DMS53 treated with DMSO at 0.1 percent for 48 hours (cell line): ENCODE data around the gene ALOX5.
"Not testable (repeated sequence)": the region's sequence is repeated elsewhere in the genome, so short reads cannot be mapped to it uniquely, and the experiment has no call there.

ENCODE experiments used
- DNase-seq: peaks from one replicate; lab custom pipeline; 2025; ENCODE audit not compliant: unreplicated experiment; lab: John Stamatoyannopoulos, UW

The ALOX5 gene

DNA sequence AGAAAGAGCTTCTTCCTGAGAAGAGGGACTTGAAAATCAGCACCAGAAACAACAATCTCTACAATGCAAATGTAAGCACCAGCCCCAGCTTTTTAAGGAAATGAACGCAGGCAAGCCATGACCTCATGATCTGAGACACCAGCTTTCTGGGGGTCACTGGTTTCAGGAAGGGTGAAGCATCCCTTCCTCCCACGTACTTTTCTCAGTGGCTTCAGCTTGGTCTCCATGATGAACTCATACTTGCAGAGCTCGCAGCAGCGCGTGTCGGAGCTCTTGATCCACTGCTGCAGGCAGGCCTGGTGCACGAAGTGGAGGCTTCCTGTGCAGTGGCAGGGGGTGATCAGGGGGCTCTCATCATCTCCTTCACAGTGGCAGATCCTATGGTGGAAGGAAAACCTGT is 87.0 kb downstream of the ALOX5 start:
- no peak for DNase-seq

DNA sequence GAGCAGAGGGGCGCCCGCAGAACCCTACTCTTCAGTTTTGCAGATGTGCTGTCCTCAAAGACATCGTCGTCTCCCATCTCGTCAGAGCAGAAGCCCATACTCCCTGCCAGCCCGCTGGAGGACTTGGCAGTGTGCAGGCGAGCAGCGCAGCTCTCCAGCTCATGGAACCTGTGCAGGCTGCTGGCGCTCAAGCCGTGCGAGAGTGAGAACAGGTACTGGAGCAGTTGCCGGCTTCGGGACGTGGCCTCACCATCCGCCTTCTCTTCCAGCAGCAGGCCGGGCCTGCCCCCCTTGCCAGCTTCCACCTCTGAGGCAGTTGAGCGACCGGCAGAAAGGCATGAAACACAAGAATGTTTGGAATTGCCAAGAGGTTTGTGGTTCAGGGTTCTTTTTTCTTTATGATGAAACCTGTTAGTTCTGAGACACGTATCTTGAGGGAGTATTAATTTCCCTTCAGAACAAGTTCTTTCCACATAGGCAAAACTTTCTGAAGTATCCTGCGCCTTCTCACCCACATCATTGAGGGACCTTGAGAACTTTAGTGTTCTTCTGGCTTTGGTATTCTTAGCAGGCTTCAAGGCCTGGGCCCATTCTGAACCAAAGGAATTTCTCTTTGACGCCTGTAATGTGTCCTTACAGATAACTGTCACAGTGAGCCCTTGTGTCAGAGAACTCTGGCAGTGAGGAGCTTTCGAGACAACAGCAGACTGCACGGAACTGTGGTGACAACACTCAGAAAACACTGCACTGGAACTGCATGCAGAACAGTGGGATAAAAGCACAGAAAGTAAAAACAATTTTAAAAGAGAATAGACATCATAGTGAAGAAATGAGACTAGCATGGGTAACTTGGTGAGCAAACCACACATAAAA is 89.5 kb downstream of the ALOX5 start:
- no peak for DNase-seq

DNA sequence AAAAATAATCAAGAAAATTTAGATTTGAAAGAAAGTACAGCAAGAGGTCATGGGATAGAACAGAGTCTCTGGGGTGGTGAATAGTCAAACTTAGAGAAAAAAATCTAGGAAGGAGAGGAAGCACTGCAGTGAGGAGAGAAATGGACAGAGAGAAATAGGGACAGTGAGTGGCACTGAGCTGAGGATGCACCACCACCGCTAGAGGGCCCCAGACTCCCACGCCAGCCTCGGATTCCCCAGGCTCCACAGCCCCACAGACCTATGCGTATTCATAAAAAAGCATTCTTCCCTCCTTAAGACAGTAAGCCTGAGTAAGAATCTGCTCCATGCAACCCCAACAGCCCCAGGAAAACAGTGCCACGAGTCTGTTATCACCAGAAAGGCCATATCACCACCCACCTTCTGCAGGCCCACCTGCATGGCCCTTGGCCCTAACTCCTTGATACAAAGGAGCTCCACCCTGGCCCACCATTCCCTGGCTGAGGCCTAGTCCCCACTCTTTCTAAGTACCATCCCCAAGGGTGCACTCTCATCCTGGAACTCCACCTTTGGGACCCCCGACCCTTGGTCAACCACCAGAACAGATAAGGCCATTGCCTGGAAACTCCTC is 91.0 kb downstream of the ALOX5 start:
- peak; percentile 57 for DNase-seq

DNA sequence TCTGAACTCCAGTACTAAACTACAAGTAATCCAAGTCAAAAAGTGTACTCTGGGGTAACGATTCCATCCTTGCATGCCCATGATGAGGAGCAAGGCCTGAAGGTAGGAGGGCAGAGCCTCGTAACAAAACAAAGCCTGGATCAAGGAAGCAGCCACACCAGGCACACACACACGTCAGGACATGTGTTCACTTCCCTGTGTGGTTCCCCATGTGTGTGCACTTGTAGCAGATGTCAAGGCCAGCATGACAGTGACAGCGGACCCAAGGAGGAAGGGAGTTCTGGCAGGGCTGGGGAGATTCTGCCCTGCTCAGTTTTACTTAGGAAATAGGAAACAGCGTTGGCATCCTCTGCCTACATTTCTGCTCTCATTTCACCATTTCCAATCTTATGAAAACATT is 92.8 kb downstream of the ALOX5 start:
- DNase-seq: no peak

- DNase-seq: no peak
These were observed 94.1 kb downstream of the ALOX5 start for GRCh38 chr10:45468079-45468478.

- no peak for DNase-seq
These were observed 96.3 kb downstream of the ALOX5 start for GRCh38 chr10:45470098-45471012.

DNA sequence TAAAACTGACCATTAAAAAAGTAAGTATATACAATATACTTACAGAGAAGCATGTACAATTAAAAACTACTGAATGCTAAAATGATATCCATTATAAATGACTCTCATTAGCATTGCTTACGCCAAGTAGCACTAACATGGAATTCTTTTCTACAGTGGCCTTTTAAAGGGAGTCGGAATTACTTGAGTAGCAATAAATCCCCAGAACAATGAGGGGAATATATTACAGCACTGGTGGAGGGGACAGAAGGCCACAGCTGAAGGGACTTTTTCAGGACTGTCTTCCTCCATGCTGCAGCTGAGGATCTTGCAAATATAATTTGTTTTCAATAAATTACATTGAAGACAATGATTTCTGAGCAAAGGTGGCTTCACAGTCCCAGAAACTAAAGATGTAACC is 97.0 kb downstream of the ALOX5 start:
- no peak for DNase-seq

GRCh38 chr10:45471531-45472310 is 97.7 kb downstream of the ALOX5 start:
- DNase-seq: no peak

- no peak for DNase-seq
These were observed 99.1 kb downstream of the ALOX5 start for GRCh38 chr10:45473126-45473525.

GRCh38 chr10:45476559-45476958 is 102.5 kb downstream of the ALOX5 start:
- no peak for DNase-seq

DNA sequence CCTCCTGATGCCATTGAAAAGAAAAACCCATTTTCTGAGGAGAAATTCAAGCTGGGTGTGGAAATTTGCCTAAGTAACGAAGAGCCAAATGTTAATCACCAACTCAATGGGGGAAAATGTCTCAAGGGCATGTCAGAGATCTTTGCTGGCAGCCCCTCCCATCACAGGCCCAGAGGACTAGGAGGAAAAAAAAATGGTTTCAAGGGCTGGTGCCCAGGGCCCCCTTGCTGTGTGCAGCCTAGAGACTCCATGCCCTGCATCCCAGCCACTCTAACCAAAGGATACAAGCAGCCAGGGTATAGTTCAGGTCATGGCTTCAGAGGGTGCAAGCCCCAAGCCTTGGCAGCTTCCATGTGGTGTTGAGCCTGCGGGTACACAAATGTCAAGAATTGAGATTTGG is 106.3 kb downstream of the ALOX5 start:
- no peak for DNase-seq

- DNase-seq: not testable (repeated sequence)
These were observed 107.1 kb downstream of the ALOX5 start for GRCh38 chr10:45481100-45481499.

DNA sequence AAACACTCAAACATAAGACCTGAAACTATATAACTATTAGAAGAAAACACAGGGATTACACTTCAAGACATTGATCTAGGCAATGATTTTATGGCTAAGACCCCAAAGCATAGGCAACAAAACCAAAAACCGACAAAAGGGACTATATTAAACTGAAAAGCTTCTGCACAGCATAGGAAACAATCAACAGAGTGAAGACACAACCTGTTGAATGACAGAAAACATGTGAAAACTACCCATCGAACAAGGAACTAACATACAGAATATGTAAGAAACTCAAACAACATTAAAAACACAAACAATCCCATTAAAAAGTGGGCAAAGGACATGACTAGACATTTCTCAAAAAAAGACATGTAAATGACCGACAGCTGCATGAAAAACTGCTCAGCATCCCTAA is 109.0 kb downstream of the ALOX5 start:
- no peak for DNase-seq

DNA sequence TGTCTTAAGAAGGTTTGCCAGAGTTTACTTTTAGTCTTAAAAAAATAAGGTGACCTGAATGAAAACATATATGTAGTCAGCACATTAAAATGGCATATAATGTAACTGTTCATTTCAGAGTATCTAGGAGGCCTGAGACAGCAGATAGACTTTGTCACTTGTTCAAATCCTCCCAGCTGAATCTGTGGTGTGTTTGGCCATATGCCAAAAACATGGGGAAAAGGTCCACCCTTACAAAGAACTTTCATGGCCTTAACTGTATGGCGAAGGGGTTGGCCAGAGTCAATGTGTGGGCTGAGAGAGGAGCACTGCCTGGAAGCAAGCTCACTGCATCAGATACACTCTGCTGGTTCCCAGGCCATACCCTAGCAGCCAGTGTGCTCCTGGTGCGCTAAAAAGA is 113.7 kb downstream of the ALOX5 start:
- no peak for DNase-seq

DNA sequence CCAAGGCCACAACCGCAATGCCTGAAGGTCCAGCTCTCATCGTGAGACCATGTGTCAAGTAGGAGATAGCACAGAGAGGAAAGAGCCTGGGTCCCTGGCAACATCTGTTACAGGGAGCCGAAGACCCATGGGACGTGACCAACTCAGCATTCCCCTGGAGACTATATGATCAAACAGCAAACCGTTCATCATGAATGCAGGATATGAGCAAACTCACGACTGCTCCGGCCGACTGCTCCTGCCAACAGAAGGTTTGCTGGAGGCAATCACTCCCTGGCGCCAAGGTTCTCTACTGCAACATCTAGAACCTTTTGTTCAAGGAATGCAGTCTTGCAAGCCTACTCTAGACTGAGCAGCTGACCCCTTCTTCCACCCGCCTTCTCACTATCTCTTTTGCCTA is 114.3 kb downstream of the ALOX5 start:
- DNase-seq: no peak

DNA sequence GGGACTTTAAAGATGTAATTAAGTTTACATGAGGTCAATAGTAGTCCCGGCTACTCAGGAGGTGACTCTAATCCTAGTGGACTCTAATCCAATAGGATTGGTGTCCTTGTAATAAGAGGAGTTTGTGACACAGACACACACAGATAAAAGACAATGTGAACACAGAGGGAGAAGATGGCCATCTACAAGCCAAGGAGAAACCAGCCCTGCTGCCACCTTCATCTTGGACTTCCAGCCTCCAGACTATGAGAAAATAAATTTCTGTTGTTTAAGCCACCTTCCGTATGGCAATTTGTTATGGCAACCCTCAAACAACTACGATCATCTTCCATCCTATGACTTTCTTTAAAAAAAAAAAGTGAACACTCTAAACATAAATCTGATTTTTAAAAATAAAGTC is 116.3 kb downstream of the ALOX5 start:
- DNase-seq: no peak

GRCh38 chr10:45491061-45491460 is 117.0 kb downstream of the ALOX5 start:
- DNase-seq: no peak
